ENCODE results near the gene TMPRSS5.

Gene TMPRSS5

GRCh38 chr11:113645593-113646349 is 60.3 kb downstream of the TMPRSS5 start:
- Histone ChIP-seq H3K36me3 (ENCODE audit: control insufficient read depth, low read length) (no peaks in the 10 kb centered on the region), H3K4me3 (ENCODE audit: low read length) (no peak overlapping the region), H3K27ac (ENCODE audit: low read depth, low read length) (no peak overlapping the region), H3F3A (ENCODE audit: control insufficient read depth, insufficient read depth) (no peaks in the 10 kb centered on the region), H3K4me1 (ENCODE audit: control insufficient read depth, low read length) (no peaks in the 10 kb centered on the region), H3K79me2 (ENCODE audit: control insufficient read depth, low read length) (no peaks in the 10 kb centered on the region), H3K27me3 (ENCODE audit: control insufficient read depth, low read length) (no peaks in the 10 kb centered on the region), H3K9me2 (replicated peaks; ENCODE audit: control insufficient read depth, low read length) (no peaks in the 10 kb centered on the region; the same call in 1 of the 2 replicates), H3K9me3 (ENCODE audit: control insufficient read depth, insufficient read depth, low read length) (no peaks in the 10 kb centered on the region), H4K20me1 (ENCODE audit: control insufficient read depth, insufficient read depth, low read depth, low read length) (no peaks in the 10 kb centered on the region), H3K4me2 (ENCODE audit: low read length) (no peak overlapping the region)
- TF ChIP-seq EZH2phosphoT487 (IDR thresholded peaks at IDR 0.05; ENCODE audit: borderline replicate concordance, low read length), result no peak
- no peak for TF ChIP-seq CTCF (IDR thresholded peaks at IDR 0.05; ENCODE audit: low read depth, low read length, poor library complexity, severe bottlenecking)

- Histone ChIP-seq H3K27me3 (ENCODE audit: control insufficient read depth, low read length) (no peaks in the 10 kb centered on the region), H3F3A (ENCODE audit: control insufficient read depth, insufficient read depth) (no peaks in the 10 kb centered on the region), H3K36me3 (ENCODE audit: control insufficient read depth, low read length) (no peaks in the 10 kb centered on the region), H3K4me1 (ENCODE audit: control insufficient read depth, low read length) (no peaks in the 10 kb centered on the region), H3K9me3 (ENCODE audit: control insufficient read depth, insufficient read depth, low read length) (no peaks in the 10 kb centered on the region), H3K4me2 (ENCODE audit: low read length) (no peak overlapping the region), H3K9me2 (replicated peaks; ENCODE audit: control insufficient read depth, low read length) (no peaks in the 10 kb centered on the region; the same call in 1 of the 2 replicates), H3K79me2 (ENCODE audit: control insufficient read depth, low read length) (no peaks in the 10 kb centered on the region), H3K4me3 (ENCODE audit: low read length) (no peak overlapping the region), H3K27ac (ENCODE audit: low read depth, low read length) (no peak overlapping the region), H4K20me1 (ENCODE audit: control insufficient read depth, insufficient read depth, low read depth, low read length) (no peaks in the 10 kb centered on the region)
- TF ChIP-seq EZH2phosphoT487 (IDR thresholded peaks at IDR 0.05; ENCODE audit: borderline replicate concordance, low read length) (no peak), CTCF (IDR thresholded peaks at IDR 0.05; ENCODE audit: low read depth, low read length, poor library complexity, severe bottlenecking) (no peak)
These were observed 61.5 kb downstream of the TMPRSS5 start for GRCh38 chr11:113644605-113645004.

- Histone ChIP-seq H3K4me2 (ENCODE audit: low read length) (no peak overlapping the region), H3K4me1 (ENCODE audit: control insufficient read depth, low read length) (no peaks in the 10 kb centered on the region), H3K79me2 (ENCODE audit: control insufficient read depth, low read length) (no peaks in the 10 kb centered on the region), H3K36me3 (ENCODE audit: control insufficient read depth, low read length) (no peaks in the 10 kb centered on the region), H4K20me1 (ENCODE audit: control insufficient read depth, insufficient read depth, low read depth, low read length) (no peaks in the 10 kb centered on the region), H3F3A (ENCODE audit: control insufficient read depth, insufficient read depth) (no peaks in the 10 kb centered on the region), H3K27me3 (ENCODE audit: control insufficient read depth, low read length) (no peaks in the 10 kb centered on the region), H3K4me3 (ENCODE audit: low read length) (no peak overlapping the region), H3K27ac (ENCODE audit: low read depth, low read length) (no peak overlapping the region), H3K9me3 (ENCODE audit: control insufficient read depth, insufficient read depth, low read length) (no peaks in the 10 kb centered on the region), H3K9me2 (replicated peaks; ENCODE audit: control insufficient read depth, low read length) (no peaks in the 10 kb centered on the region; the same call in 1 of the 2 replicates)
- no peak for TF ChIP-seq EZH2phosphoT487 (IDR thresholded peaks at IDR 0.05; ENCODE audit: borderline replicate concordance, low read length)
- no peak for TF ChIP-seq CTCF (IDR thresholded peaks at IDR 0.05; ENCODE audit: low read depth, low read length, poor library complexity, severe bottlenecking)
These were observed 62.4 kb downstream of the TMPRSS5 start for GRCh38 chr11:113643701-113644100.
